Activated CD8-positive, alpha-beta memory T cell treated with anti-CD3 and anti-CD28 coated beads, Interleukin-2, amount 50 U/mL, for 4 hours (primary cell): ENCODE data around the gene PABPC1L.
A peak's percentile ranks its signal among the peaks of the same experiment; 100 is the strongest.

ENCODE experiments used
- DNase-seq: peaks from one replicate; pipeline ENCODE4 v3.0.0-alpha.2; 2020

Gene PABPC1L

DNA sequence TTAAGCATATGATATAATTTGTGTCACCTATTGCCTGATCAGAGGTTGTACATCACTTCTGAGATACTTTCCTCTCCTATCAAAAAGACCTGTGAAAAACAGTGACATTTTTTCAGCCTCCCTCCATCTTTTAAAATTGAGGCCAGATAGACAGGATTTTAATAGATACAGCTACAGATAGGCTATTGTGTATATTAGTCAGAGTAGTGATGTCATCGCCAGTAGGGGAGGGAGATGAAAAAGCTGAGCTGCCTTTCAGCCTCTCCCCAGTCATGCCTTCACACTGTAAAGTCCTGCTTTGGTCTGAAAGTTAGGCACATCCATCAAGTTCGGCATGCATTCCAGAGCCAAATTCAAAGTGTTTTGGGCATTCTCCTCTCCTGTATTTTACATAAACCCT is 7.9 kb upstream of the PABPC1L start:
- DNase-seq, result no peak

DNA sequence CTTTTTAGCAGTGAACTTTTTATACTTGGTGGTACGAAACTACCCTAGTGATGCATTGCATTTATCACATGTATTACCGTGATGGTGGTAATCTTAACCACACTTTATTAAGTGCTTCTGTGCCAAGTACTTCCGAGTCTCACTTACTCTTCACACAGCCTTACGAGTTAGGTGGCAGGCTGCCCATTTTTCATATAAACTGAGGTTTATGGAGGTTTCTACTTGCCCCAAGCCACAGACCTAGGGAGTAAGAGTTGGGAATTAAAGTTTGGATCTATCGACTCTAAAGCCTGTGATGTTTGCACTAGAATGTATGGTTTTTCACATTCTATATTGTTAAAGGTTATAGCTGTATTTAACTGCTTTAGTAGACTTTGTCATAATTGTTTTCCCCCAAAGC is 5.5 kb upstream of the PABPC1L start:
- DNase-seq, result no peak

DNA sequence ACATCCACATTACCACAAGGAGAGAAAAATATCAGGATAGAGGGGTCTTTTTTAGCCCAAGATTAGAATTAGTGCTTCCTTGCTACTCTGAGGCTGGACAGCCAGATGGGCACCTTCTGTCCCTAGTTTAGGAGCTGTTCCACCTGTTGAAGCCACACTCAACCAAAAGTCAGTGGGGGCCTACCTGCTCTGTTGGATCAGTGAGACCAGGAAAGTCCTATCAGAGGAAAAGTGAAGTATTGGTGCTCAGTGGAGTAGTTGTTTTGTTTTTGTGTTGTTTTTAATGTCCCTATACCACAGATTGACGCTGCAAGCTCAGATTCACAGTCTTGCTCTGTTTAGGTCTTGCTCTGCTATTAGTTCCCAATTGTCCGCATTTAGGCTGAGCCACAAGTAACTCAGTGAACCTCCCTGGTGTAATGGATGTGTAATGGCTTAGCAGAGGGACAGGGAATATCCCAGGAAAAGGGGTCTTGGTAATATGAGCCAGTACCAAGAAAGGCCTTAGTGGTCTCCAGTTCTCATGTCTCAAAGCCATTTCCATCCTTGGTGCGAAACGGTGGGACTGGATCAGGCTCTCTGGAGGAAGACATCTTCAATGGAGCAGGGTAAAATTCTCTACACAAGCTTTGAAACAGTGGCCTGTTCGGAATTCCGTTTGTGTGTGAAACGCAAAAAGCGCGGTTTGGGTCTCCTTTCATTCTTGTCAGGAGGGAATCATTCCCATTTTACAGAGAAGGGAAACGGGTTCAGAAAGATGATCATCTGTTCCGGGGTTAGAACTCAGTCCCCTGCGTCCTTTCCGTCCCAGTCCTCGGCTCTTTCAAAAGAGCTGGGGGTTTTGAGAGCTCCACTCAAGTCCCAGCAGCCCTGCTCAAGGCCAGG is 631 bp upstream of the PABPC1L start:
- DNase-seq, result no peak

DNA sequence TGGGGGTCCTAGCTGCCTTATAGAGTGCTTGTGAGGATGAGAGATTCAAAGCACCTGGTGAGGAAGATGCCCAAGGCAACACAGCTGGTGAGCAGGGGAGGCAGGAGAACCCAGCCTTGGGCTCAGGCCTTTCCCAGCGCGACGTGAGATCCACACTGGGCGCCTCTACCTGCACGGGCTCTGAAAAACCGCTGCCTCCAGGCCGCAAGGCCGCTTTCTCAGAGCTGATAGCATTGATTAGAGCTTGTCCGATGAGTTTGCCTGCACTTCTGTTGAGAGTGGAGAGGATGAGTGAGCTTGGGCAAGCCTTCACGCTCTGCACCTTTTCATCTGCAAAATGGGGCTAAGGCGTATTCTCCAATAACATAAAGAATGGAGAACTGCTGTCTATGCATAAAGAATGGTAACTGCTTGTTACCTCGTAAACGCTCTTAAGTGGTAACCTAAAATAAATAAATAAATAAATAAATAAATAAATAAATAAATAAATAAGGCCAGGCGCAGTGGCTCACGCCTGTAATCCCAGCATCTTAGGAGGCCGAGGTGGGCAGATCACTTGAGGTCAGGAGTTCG is 916 bp downstream of the PABPC1L start:
- DNase-seq, result no peak

DNA sequence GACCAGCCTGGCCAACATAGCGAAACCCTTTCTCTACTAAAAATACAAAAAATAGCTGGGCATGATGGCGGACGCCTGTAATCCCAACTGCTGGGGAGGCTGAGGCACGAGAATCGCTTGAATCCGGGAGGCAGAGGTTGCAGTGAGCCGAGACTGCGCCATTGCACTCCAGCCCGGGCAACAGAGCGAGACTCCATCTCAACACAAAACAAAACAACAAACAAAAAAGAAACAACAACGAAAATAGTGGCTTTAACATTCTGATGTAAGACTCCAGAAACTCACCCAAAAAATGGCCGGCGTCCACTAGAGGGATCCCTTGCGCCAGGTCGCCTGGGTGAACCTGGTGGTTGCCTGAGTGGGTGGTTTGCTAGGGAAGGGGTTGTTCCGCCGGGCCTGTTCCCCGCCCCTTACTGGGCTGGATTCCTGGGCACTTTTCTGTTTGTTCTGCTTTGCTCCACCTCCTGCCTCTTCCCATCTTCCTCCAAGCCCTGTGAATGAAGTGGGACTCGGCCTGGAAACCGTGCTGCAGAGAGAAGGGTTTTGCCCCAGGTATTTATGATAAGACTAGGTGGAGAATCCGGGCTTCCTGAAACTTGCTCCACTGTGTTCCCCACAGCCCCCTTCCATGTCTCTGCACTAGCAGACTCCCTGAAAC is 1.5 kb downstream of the PABPC1L start:
- peak; percentile 53 for DNase-seq

DNA sequence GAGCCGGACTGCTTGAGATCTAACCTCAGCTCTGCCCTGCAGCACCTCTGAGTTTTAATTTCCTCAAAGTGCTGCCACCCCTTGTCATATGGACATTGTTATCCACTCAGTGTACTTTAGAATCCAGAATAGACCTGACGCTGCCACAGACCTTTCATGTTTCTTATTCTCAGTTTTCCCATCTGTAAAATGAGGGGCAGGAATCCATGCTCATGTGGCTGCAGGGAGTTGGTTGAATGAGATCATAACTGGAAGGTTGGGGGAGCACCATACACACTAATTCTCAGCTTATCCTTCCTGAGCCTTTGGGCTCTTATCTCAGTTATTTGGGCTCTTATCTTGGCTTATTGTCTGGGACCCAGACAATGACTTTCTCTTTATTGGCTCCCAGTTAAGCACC is 2.3 kb downstream of the PABPC1L start:
- DNase-seq, result no peak

DNA sequence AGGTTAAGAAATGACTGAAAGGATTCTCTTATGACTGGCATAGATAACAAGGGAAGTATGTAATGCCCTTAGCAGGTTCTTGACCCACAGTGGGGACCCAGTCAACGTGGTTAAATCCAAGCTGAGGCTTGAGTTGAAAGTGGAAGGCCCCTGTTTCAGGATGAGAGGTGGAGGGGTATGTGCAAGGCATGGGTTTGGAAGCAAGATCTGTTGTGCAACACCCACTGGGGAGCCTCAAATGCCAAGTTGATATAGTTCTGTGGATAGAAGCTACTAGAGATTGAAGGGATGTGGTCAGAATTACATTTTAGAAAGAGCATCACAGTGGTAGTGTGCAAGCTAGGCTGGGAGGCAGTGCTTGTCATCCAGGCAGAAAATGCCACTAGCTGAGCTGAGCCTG is 5.1 kb downstream of the PABPC1L start:
- DNase-seq, result no peak

DNA sequence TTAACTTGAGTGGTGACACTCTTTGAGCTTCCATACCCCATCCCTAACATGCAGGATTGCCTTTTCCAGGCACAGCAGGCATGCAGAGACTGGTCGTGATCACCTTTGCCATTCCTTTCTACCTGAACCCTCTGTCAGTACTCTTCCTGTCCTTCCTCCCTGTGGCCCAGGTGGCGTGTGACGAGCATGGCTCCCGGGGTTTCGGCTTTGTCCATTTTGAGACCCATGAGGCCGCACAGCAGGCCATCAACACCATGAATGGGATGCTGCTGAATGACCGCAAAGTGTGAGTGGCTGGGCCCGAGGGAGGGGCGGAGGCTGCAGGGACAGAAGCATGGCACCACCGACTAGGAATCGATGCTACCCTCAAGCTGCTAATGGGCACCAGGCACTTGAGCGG is 6.7 kb downstream of the PABPC1L start:
- no peak for DNase-seq

DNA sequence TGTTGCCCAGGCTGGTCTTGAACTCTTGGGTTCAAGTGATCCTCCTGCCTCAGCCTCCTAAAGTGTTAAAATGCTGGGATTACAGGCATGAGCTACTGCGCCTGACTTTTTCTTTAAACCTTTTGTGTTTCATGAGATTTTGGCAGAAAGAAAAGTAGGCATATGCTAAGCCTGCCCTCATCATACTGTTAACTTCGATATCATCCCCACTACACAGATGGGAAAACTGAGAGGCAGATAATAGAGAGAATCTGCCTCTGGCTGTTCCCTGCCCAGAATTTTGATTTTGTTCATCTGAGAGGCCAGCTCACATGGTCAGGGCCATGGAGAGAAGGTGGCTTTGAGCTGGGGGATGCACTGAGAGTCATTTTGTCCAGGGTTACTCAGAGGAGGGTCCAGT is 7.5 kb downstream of the PABPC1L start:
- no peak for DNase-seq

DNA sequence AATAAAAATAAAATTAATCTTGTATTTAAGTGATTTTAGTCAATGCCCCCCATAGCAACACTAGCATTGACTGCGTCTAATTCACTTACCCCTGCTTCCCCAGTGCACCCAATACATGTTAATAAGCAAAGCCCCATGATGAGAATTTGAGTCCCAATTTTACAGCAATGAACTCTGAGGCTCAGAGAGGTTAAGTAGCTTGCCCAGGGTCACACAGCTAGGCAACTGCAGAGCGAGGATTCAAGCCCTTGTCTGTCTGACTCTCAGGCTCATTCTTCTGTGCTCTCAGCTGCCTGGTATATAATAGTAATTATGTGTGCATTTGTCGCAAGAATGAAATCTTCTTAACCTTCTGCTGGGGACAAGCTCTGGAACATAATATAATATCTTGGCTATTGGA is 8.5 kb downstream of the PABPC1L start:
- DNase-seq, result no peak

DNA sequence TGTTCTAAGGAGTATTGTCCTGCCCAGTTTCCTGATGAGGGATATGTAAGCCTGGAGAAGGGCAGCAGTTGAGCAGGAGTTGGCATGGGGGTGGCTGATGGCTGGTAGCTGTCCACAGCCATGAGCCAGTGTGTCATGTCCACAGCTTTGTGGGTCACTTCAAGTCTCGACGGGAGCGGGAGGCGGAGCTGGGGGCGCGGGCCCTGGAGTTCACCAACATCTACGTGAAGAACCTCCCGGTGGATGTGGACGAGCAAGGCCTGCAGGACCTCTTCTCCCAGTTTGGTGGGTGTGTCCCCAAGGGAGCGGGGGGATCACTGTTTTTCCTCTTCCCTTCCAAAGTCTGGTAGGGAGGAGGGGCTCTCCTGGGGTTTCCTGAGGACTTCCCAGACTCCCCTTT is 8.9 kb downstream of the PABPC1L start:
- DNase-seq, result no peak

DNA sequence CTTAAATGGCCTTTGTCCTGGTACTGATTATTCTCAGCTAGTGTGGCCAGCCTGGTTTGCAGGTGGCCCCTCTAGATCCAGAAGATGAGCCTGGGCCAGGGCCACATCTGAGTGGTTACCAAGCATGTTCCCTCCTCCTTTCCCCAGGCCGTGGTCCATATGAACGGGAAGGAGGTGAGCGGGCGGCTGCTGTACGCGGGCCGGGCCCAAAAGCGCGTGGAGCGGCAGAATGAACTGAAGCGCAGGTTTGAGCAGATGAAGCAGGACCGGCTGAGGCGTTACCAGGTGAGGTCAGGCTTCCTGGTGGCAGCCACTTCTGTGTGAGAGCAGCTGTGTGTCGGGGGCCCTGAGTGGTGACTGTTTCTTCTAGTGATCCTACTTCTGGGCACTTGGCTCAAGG is 11.6 kb downstream of the PABPC1L start:
- DNase-seq, result no peak

DNA sequence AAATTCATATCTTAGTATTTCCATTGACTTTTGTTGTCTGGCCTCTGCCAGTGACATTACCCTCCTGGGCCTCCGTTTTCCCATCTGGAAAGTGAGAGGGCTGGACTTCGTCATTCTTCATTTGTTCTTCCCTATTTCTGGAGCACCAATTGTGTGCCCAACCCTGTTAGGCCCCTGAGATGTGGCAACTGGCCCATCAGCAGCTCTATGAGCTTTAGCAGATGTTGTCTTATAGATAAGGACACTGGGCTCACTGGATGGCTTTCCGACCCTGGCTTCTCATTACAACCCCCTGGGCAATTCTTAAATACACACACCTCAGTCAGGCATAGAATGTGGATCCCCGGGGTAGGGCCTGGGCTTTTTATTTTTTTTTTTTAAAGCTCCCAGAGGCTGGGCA is 14.7 kb downstream of the PABPC1L start:
- DNase-seq, result no peak

DNA sequence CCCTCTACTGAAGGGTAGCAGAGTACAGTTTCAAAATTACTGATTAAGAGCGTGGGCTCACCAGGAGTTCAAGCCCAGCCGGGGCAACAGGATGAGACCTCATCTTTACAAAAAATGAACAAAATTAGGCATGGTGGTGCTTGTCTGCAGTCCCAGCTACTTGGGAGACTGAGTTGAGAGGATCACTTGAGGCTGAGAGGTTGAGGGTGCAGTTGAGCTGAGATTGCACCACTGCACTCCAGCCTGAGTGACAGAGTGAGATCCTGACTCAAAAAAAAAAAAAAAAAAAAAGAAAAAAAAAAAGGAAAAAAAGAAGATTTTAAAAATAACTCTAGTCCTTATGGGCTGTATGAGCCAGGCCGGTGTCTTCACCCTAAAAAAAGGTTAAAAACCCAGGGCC is 18.7 kb downstream of the PABPC1L start:
- no peak for DNase-seq

DNA sequence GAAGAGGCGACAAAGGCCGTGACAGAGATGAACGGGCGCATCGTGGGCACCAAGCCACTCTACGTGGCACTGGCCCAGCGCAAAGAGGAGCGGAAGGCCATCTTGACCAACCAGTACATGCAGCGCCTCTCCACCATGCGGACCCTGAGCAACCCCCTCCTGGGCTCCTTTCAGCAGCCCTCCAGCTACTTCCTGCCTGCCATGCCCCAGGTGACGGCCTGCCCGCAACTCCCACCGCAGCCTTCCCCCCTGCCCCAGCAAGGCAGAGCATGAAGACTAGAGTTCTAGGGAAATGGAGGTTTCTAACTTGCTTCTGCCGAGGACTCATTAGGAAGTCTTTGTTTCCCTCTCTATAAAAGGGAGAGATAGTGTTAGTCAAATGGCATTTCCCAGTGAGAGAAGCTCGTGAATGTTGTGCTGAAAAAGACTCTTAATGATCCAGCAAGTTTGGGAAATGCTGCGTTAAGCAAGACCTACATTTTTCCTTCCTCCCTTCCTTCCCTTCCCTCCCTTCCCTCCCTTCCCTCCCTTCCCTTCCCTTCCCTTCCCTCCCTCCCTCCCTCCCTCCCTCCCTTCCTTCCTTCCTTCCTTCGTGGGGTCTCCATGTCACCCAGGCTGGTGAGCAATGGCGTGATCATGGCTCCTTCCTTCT is 20.8 kb downstream of the PABPC1L start:
- no peak for DNase-seq

DNA sequence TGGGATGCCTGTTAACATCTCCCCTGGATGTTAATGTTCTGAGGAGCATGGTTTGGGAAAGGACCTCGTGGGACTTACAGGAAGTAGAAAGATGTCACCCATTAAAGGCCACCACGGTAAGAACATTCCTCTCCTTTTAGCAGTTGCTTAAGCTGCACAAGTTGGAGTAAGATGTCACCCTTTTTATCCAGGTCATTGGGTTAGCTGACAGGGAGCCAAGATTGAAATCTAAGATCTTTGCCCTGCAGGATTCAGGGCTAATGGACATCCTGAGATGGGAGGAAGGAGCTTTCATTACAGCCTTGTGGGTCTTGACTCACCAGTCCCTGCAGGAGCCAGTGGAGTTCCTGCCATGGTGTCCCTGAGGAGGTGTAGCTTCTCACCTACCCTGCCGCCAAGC is 22.1 kb downstream of the PABPC1L start:
- DNase-seq, result no peak

DNA sequence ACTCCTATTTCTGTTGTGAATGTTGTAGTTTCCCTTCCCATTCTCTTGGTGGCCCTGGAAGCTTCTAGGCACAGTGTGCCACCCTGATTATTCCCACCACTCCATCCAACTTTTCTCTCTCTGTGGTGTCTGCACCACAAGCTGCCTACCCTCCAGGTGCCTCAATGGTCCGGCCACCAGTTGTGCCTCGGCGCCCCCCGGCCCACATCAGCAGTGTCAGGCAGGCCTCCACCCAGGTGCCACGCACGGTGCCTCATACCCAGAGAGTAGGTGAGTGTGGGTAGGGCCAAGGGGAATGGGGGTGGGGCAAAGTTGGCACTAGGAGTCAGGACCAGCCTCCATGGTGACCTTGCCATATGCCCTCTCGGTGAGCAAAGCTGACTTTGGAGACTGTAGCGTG is 23.1 kb downstream of the PABPC1L start:
- DNase-seq, result no peak

DNA sequence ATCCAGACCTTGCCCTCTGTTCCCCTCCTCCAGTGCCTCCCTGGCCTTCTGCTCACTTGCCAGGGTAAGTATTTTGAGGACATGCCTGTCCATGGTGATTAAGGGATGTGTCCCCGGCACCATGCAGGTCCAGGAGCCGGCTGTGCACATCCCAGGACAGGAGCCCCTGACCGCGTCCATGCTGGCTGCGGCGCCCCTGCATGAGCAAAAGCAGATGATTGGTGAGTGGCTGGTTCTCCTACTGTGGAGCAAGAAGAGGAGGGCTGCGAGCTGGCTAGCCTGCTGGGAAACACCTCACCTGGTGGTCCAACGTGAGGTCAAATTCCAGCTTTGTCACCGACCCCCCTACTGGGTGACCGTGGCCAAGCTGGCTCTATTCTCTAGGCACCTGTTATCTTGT is 26.6 kb downstream of the PABPC1L start:
- DNase-seq, result no peak

DNA sequence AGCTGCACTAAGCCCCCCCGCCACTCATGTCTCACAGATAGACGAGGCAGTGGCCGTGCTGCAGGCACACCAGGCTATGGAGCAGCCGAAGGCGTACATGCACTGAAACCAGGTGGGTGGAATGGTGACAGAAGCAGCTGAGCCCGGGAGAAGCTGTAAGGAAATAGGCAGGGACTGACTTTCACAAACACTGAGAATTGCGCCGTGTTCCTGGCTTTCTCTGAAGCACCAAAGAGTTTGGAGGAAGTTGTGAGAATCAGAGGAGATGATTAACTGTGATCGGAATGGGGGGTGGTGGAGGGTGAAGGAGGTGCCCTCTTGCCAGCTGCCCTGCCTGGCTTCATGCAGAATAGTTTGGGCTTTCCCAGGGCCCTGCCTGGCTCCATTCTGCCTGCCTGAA is 28.8 kb downstream of the PABPC1L start:
- DNase-seq, result no peak

DNA sequence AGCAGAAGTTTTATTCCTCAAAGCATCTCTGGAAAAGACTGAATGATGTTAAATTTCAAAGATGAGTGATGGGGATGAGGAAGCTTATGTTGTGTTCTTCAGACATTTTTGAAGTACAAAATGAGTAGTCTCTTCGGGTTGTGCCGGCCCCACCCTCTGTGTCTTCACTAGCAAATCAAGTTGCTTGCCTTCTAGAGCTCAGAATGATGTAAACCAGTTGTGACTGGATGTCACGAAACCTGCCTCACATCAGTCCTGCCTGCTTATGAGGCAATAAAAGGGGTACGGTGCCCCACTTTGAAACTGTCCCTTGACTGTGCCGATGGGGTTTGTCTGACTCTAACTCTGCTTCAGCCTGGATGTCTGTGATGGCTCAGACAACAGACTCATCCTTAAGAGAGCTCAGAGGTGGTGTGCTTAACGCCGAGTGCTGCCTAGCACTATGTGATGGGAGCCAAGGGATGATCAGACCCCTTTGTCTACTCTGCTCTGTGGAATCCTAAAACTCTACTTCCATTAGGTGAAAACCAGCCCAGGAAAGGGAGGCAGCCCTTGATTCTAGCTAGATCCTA is 31.3 kb downstream of the PABPC1L start:
- no peak for DNase-seq

DNA sequence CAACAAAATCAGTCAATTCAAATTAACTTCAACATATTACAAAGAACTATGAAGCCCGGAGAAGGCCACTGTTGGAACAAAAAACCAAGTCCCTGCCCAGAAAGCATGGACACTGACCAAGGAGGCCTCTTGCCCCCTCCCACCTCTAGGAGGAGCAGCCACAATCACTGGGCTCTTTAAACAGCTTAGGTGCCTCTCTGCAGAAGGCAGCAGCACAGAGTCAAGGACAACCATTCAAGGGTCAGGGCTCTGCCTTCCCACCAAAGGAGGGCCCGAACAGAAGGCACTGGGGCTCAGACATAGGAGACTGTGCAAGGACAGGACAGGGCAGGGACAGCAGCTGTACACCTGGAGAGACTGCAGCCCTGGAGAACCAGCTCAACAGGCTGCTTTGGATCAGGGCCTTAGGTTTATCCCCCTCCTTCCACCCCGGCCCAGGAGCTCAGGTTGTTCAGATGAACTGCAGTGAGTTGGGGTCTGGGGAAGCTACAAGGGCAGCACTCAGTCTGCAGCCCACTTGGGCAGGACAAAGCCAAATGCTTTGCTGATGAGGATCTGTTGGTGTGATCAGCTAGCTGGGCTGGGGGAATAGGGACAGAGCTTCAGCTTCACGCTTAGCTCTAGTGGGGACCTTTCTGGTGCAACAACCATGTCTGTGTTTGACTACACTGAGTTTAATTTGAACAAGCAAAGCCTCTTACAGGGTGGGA is 32.6 kb downstream of the PABPC1L start:
- DNase-seq, result no peak

DNA sequence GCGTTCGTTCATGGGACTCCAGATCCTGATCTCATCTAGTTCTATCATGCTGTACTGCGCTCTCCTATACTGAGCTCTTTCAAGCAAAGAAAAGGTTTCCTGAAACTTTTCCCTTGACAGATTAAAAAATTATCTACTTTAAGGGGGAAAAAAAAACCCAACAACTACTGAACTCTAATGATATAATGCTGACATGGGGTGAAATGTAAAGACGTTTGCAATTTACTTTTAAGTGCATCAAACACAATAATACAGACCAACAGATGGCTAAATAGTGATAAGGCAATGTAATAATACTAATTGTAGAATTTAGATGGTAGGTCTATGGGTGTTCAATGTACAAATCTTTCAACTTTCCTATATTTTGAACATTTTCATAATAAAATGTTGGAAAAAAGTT is 34.0 kb downstream of the PABPC1L start:
- no peak for DNase-seq

DNA sequence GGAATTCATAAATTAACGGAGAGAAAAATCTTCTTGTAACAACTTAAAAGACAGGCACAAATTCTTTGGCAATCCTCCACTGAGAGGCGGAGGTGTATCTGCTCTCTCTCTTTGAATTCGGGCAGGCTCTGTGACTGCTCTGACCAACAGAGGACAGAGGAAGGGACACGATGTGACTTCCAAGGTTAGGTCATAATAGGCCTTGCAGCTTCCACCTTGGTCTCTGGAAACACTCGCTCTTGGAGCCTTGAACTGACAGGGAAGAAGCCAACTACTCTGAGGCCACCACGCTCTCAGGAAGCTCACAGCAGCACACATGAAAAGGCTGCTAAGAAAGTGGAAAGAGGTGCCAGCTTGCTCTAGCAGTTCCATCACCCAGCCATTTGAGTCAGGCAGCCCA is 35.4 kb downstream of the PABPC1L start:
- DNase-seq, result no peak
